SK-N-SH treated with all-trans-retinoic acid at 6 μM for 48 hours (cell line): ENCODE results near the gene PTPRT.

Source experiments
- ATAC-seq: fragments of 200-7000 bp; cut with Tn5 transposase; 3 replicates; pipeline ENCODE4 v1.9.1; 2020; ENCODE audit warnings: mild to moderate bottlenecking, moderate library complexity
- ARNTL ChIP-seq: fragments of 450-650 bp; formaldehyde crosslinking; IDR thresholded peaks from 2 replicates; pipeline ENCODE4 v1.5.0; 2020; ENCODE audit warnings: low read depth, mild to moderate bottlenecking, moderate library complexity, borderline replicate concordance
- BACH2 ChIP-seq: fragments of 250-450 bp; sonication (Bioruptor Pico); IDR thresholded peaks from 2 replicates; pipeline ENCODE4 v1.9.0; 2021; ENCODE audit warnings: mild to moderate bottlenecking, borderline replicate concordance
- CSDC2 ChIP-seq: fragments of 250-450 bp; sonication (Bioruptor Pico); IDR thresholded peaks from 2 replicates; pipeline ENCODE4 v1.5.0; 2020; ENCODE audit warnings: mild to moderate bottlenecking, moderate library complexity
- ESRRG ChIP-seq: fragments of 250-450 bp; sonication (Bioruptor Pico); IDR thresholded peaks from 2 replicates; pipeline ENCODE4 v1.6.1; 2021; ENCODE audit warnings: mild to moderate bottlenecking
- GLIS3 ChIP-seq: fragments of 250-450 bp; sonication (Bioruptor Pico); IDR thresholded peaks from 2 replicates; pipeline ENCODE4 v1.5.0; 2020; ENCODE audit warnings: mild to moderate bottlenecking, moderate library complexity
- ISL1 ChIP-seq: fragments of 250-450 bp; sonication (Bioruptor Pico); IDR thresholded peaks from 2 replicates; pipeline ENCODE4 v2.1.2; 2022; ENCODE audit warnings: mild to moderate bottlenecking, moderate library complexity
- OSR1 ChIP-seq: fragments of 250-450 bp; sonication (Bioruptor Pico); IDR thresholded peaks from 2 replicates; pipeline ENCODE4 v1.8.0; 2022; ENCODE audit warnings: moderate library complexity, mild to moderate bottlenecking, inconsistent platforms
- PPARA ChIP-seq: fragments of 250-450 bp; sonication (Bioruptor Pico); IDR thresholded peaks from 2 replicates; pipeline ENCODE4 v1.5.0; 2020; ENCODE audit warnings: mild to moderate bottlenecking, borderline replicate concordance
- RARB ChIP-seq: fragments of 250-450 bp; sonication (Bioruptor Pico); IDR thresholded peaks from 2 replicates; pipeline ENCODE4 v1.8.0; 2021; ENCODE audit warnings: mild to moderate bottlenecking, moderate library complexity
- SNAI2 ChIP-seq: fragments of 250-450 bp; sonication (Bioruptor Pico); IDR thresholded peaks from 2 replicates; pipeline ENCODE4 v1.5.0; 2020; ENCODE audit warnings: mild to moderate bottlenecking, moderate library complexity
- TCF4 ChIP-seq: fragments of 250-450 bp; sonication (Bioruptor Pico); IDR thresholded peaks from 2 replicates; pipeline ENCODE4 v1.8.0; 2021; ENCODE audit warnings: mild to moderate bottlenecking, moderate library complexity, borderline replicate concordance
- TOX ChIP-seq: fragments of 250-450 bp; sonication (Bioruptor Pico); IDR thresholded peaks from 2 replicates; pipeline ENCODE4 v1.8.0; 2021; ENCODE audit warnings: mild to moderate bottlenecking, moderate library complexity, borderline replicate concordance
- ZC3H10 ChIP-seq: fragments of 250-450 bp; sonication (Bioruptor Pico); IDR thresholded peaks from 2 replicates; pipeline ENCODE4 v1.5.1; 2021; ENCODE audit warnings: mild to moderate bottlenecking, moderate library complexity
- ZFP3 ChIP-seq: fragments of 250-450 bp; sonication (Bioruptor Pico); IDR thresholded peaks from 2 replicates; pipeline ENCODE4 v1.5.0; 2020; ENCODE audit warnings: mild to moderate bottlenecking, moderate library complexity
- ZFP30 ChIP-seq: fragments of 450-650 bp; formaldehyde crosslinking; IDR thresholded peaks from 2 replicates; pipeline ENCODE4 v1.5.0; 2022; ENCODE audit warnings: mild to moderate bottlenecking, moderate library complexity
- ZNF70 ChIP-seq: fragments of 450-650 bp; formaldehyde crosslinking; IDR thresholded peaks from 2 replicates; pipeline ENCODE4 v1.5.0; 2020; ENCODE audit warnings: mild to moderate bottlenecking, moderate library complexity
- ZNF8 ChIP-seq: fragments of 450-650 bp; formaldehyde crosslinking; IDR thresholded peaks from 2 replicates; pipeline ENCODE4 v1.5.0; 2020; ENCODE audit warnings: mild to moderate bottlenecking, moderate library complexity
- TF ChIP-seq, protein P1 (sequence below): fragments of 250-450 bp; sonication (Bioruptor Pico); IDR thresholded peaks from 2 replicates; pipeline ENCODE4 v1.5.1; 2020; ENCODE audit warnings: low read depth, mild to moderate bottlenecking, moderate library complexity
- TF ChIP-seq, protein P2 (sequence below): fragments of 250-450 bp; sonication (Bioruptor Pico); IDR thresholded peaks from 2 replicates; pipeline ENCODE4 v1.8.0; 2021; ENCODE audit warnings: low read depth, mild to moderate bottlenecking, moderate library complexity, borderline replicate concordance
- TF ChIP-seq, protein P3 (sequence below): fragments of 250-450 bp; sonication (Bioruptor Pico); IDR thresholded peaks from 2 replicates; pipeline ENCODE4 v1.5.1; 2021; ENCODE audit warnings: mild to moderate bottlenecking, moderate library complexity
- TF ChIP-seq, protein P4 (sequence below): fragments of 250-450 bp; sonication (Bioruptor Pico); IDR thresholded peaks from 2 replicates; pipeline ENCODE4 v1.8.0; 2020; ENCODE audit warnings: mild to moderate bottlenecking, moderate library complexity, borderline replicate concordance
- TF ChIP-seq, protein P5 (sequence below): fragments of 250-450 bp; sonication (Bioruptor Pico); IDR thresholded peaks from 2 replicates; pipeline ENCODE4 v1.5.0; 2020; ENCODE audit warnings: mild to moderate bottlenecking, moderate library complexity

Gene PTPRT

DNA sequence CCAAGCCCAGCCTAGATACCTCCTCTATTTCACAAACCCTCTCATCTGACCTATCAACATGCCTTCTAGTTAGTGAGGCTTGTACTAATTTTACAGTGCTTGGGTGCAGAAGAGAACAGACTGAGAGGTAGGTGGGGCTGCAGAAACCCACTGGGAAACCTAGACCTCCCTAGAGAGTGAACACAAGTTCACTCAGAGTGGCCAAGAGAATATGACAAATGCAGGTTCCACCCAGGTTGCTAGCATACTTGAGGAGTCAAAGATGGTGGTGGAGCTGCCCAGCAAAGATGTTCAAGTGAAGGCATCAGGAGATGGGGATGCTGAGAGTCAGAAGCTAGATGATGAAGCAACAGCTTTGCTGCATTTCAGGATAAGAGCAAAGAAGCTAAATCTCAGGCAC, 337.0 kb downstream of the PTPRT start:
- no peak for ATAC-seq
- no peak for TF ChIP-seq TCF4 (CRISPR knock-in tag)
- no peak for TF ChIP-seq RARB (CRISPR knock-in tag)
- TF ChIP-seq ZFP3: no peak
- TF ChIP-seq SNAI2 (CRISPR knock-in tag): no peak
- TF ChIP-seq, protein P1, sequence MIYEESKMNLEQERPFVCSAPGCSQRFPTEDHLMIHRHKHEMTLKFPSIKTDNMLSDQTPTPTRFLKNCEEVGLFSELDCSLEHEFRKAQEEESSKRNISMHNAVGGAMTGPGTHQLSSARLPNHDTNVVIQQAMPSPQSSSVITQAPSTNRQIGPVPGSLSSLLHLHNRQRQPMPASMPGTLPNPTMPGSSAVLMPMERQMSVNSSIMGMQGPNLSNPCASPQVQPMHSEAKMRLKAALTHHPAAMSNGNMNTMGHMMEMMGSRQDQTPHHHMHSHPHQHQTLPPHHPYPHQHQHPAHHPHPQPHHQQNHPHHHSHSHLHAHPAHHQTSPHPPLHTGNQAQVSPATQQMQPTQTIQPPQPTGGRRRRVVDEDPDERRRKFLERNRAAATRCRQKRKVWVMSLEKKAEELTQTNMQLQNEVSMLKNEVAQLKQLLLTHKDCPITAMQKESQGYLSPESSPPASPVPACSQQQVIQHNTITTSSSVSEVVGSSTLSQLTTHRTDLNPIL (CRISPR knock-in tag): no peak
- no peak for TF ChIP-seq BACH2 (CRISPR knock-in tag)
- no peak for TF ChIP-seq ARNTL (CRISPR knock-in tag)
- TF ChIP-seq OSR1: no peak
- no peak for TF ChIP-seq ZC3H10 (CRISPR knock-in tag)
- no peak for TF ChIP-seq ZFP30 (CRISPR knock-in tag)

DNA sequence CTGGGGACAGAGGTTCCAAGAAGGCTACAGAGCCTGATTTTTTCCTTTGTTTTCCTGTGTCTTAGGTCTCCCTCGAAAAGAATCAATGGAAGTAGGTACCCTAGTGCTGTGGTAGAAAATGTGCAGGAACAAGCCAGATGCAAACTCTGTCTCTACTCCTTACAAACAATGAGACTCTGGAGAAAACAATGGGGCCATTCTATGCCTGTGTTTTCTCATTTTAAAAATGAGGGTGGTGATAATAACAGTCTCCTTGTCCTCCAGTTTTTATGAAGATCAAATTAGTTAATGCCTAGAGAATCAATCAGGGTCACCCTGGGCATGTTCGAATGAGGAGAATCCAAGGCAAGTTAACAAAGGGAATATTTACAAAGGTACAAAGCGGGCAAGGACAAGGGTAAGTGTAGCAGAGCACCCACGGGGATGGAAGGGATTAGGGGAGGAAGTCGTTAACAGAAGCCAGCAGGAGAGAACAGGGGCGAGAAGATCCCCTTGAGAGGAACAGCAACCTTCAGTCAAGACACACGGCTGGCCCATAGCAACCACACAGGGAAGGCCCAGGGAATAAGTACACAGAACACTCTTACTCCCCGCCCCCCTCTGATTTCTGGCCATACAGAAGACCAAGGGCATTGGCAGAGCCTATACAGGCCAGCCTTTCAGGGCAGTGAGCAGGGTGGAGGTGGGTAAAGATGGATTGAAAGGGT, 342.8 kb downstream of the PTPRT start:
- ATAC-seq: no peak
- TF ChIP-seq ZNF8 (CRISPR knock-in tag) (no peak), OSR1 (no peak), TOX (CRISPR knock-in tag) (no peak), ZNF70 (no peak), ISL1 (CRISPR knock-in tag) (no peak), GLIS3 (CRISPR knock-in tag) (no peak), TCF4 (CRISPR knock-in tag) (no peak), ZFP30 (CRISPR knock-in tag) (no peak), ARNTL (CRISPR knock-in tag) (no peak), RARB (CRISPR knock-in tag) (no peak), ZFP3 (no peak), PPARA (CRISPR knock-in tag) (no peak), BACH2 (CRISPR knock-in tag) (no peak), CSDC2 (no peak), ESRRG (CRISPR knock-in tag) (no peak)
- TF ChIP-seq, protein P2, sequence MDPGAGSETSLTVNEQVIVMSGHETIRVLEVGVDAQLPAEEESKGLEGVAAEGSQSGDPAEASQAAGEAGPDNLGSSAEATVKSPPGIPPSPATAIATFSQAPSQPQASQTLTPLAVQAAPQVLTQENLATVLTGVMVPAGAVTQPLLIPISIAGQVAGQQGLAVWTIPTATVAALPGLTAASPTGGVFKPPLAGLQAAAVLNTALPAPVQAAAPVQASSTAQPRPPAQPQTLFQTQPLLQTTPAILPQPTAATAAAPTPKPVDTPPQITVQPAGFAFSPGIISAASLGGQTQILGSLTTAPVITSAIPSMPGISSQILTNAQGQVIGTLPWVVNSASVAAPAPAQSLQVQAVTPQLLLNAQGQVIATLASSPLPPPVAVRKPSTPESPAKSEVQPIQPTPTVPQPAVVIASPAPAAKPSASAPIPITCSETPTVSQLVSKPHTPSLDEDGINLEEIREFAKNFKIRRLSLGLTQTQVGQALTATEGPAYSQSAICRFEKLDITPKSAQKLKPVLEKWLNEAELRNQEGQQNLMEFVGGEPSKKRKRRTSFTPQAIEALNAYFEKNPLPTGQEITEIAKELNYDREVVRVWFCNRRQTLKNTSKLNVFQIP (CRISPR knock-in tag): no peak
- TF ChIP-seq, protein P3, sequence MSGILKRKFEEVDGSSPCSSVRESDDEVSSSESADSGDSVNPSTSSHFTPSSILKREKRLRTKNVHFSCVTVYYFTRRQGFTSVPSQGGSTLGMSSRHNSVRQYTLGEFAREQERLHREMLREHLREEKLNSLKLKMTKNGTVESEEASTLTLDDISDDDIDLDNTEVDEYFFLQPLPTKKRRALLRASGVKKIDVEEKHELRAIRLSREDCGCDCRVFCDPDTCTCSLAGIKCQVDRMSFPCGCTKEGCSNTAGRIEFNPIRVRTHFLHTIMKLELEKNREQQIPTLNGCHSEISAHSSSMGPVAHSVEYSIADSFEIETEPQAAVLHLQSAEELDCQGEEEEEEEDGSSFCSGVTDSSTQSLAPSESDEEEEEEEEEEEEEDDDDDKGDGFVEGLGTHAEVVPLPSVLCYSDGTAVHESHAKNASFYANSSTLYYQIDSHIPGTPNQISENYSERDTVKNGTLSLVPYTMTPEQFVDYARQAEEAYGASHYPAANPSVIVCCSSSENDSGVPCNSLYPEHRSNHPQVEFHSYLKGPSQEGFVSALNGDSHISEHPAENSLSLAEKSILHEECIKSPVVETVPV (CRISPR knock-in tag): no peak
- TF ChIP-seq, protein P4, sequence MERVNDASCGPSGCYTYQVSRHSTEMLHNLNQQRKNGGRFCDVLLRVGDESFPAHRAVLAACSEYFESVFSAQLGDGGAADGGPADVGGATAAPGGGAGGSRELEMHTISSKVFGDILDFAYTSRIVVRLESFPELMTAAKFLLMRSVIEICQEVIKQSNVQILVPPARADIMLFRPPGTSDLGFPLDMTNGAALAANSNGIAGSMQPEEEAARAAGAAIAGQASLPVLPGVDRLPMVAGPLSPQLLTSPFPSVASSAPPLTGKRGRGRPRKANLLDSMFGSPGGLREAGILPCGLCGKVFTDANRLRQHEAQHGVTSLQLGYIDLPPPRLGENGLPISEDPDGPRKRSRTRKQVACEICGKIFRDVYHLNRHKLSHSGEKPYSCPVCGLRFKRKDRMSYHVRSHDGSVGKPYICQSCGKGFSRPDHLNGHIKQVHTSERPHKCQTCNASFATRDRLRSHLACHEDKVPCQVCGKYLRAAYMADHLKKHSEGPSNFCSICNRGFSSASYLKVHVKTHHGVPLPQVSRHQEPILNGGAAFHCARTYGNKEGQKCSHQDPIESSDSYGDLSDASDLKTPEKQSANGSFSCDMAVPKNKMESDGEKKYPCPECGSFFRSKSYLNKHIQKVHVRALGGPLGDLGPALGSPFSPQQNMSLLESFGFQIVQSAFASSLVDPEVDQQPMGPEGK (CRISPR knock-in tag): no peak
- TF ChIP-seq, protein P5, sequence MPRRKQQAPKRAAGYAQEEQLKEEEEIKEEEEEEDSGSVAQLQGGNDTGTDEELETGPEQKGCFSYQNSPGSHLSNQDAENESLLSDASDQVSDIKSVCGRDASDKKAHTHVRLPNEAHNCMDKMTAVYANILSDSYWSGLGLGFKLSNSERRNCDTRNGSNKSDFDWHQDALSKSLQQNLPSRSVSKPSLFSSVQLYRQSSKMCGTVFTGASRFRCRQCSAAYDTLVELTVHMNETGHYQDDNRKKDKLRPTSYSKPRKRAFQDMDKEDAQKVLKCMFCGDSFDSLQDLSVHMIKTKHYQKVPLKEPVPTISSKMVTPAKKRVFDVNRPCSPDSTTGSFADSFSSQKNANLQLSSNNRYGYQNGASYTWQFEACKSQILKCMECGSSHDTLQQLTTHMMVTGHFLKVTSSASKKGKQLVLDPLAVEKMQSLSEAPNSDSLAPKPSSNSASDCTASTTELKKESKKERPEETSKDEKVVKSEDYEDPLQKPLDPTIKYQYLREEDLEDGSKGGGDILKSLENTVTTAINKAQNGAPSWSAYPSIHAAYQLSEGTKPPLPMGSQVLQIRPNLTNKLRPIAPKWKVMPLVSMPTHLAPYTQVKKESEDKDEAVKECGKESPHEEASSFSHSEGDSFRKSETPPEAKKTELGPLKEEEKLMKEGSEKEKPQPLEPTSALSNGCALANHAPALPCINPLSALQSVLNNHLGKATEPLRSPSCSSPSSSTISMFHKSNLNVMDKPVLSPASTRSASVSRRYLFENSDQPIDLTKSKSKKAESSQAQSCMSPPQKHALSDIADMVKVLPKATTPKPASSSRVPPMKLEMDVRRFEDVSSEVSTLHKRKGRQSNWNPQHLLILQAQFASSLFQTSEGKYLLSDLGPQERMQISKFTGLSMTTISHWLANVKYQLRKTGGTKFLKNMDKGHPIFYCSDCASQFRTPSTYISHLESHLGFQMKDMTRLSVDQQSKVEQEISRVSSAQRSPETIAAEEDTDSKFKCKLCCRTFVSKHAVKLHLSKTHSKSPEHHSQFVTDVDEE (CRISPR knock-in tag): no peak
